HEK293 (cell line): ENCODE results near the gene HEPHL1.

Experiments used
- REPIN1 ChIP-seq: fragments of 450-650 bp; formaldehyde crosslinking; IDR thresholded peaks from 2 replicates; pipeline ENCODE4 v1.5.1; 2017; ENCODE audit warnings: missing biosample characterization, missing genetic modification characterization, low read depth
- TRIM28 ChIP-seq: IDR thresholded peaks from 2 replicates; pipeline ENCODE4 v1.6.1; 2011; ENCODE audit warnings: low read length, control low read depth, borderline replicate concordance
- ZFP37 ChIP-seq: fragments of 450-650 bp; formaldehyde crosslinking; IDR thresholded peaks from 2 replicates; pipeline ENCODE4 v1.5.1; 2016; ENCODE audit warnings: missing biosample characterization, missing genetic modification characterization
- ZNF10 ChIP-seq: fragments of 450-650 bp; formaldehyde crosslinking; IDR thresholded peaks from 2 replicates; pipeline ENCODE4 v1.5.1; 2017; ENCODE audit warnings: missing biosample characterization, missing genetic modification characterization
- ZNF138 ChIP-seq: fragments of 450-650 bp; formaldehyde crosslinking; IDR thresholded peaks from 2 replicates; pipeline ENCODE4 v1.5.1; 2016; ENCODE audit warnings: missing biosample characterization, missing genetic modification characterization, borderline replicate concordance
- ZNF211 ChIP-seq: fragments of 450-650 bp; formaldehyde crosslinking; IDR thresholded peaks from 2 replicates; pipeline ENCODE4 v1.5.1; 2016; ENCODE audit warnings: low read depth, missing biosample characterization, missing genetic modification characterization
- ZNF223 ChIP-seq: fragments of 450-650 bp; formaldehyde crosslinking; IDR thresholded peaks from 2 replicates; pipeline ENCODE4 v1.5.1; 2016; ENCODE audit warnings: missing biosample characterization, missing genetic modification characterization
- ZNF248 ChIP-seq: fragments of 450-650 bp; formaldehyde crosslinking; IDR thresholded peaks from 2 replicates; pipeline ENCODE4 v1.5.1; 2017; ENCODE audit warnings: missing biosample characterization, missing genetic modification characterization
- ZNF404 ChIP-seq: fragments of 450-650 bp; formaldehyde crosslinking; IDR thresholded peaks from 2 replicates; pipeline ENCODE4 v1.5.1; 2017; ENCODE audit warnings: missing biosample characterization, missing genetic modification characterization
- ZNF473 ChIP-seq: fragments of 450-650 bp; formaldehyde crosslinking; IDR thresholded peaks from 2 replicates; pipeline ENCODE4 v1.5.1; 2017; ENCODE audit warnings: missing biosample characterization, missing genetic modification characterization
- ZNF596 ChIP-seq: fragments of 450-650 bp; IDR thresholded peaks from 2 replicates; pipeline ENCODE4 v1.5.0; 2018; ENCODE audit warnings: missing biosample characterization, mild to moderate bottlenecking, missing genetic modification characterization, moderate library complexity
- ZNF623 ChIP-seq: fragments of 450-650 bp; formaldehyde crosslinking; IDR thresholded peaks from 2 replicates; pipeline ENCODE4 v1.5.1; 2016; ENCODE audit warnings: missing biosample characterization, missing genetic modification characterization
- ZNF624 ChIP-seq: fragments of 450-650 bp; formaldehyde crosslinking; IDR thresholded peaks from 2 replicates; pipeline ENCODE4 v1.5.1; 2017; ENCODE audit warnings: missing biosample characterization, missing genetic modification characterization
- ZNF629 ChIP-seq: fragments of 450-650 bp; formaldehyde crosslinking; IDR thresholded peaks from 2 replicates; pipeline ENCODE4 v1.5.1; 2017; ENCODE audit warnings: missing biosample characterization, missing genetic modification characterization
- ZNF677 ChIP-seq: fragments of 450-650 bp; IDR thresholded peaks from 2 replicates; pipeline ENCODE4 v1.5.0; 2018; ENCODE audit warnings: missing biosample characterization, mild to moderate bottlenecking, missing genetic modification characterization, moderate library complexity
- ZNF76 ChIP-seq: fragments of 450-650 bp; formaldehyde crosslinking; IDR thresholded peaks from 2 replicates; pipeline ENCODE4; 2016; ENCODE audit warnings: low read depth, missing biosample characterization, missing genetic modification characterization, borderline replicate concordance
- ZNF837 ChIP-seq: fragments of 450-650 bp; formaldehyde crosslinking; IDR thresholded peaks from 2 replicates; pipeline ENCODE4 v1.5.1; 2016; ENCODE audit warnings: missing biosample characterization, missing genetic modification characterization
- ZNF843 ChIP-seq: fragments of 450-650 bp; formaldehyde crosslinking; IDR thresholded peaks from 2 replicates; pipeline ENCODE4 v1.5.1; 2016; ENCODE audit warnings: missing biosample characterization, missing genetic modification characterization
- ZXDB ChIP-seq: fragments of 450-650 bp; formaldehyde crosslinking; IDR thresholded peaks from 2 replicates; pipeline ENCODE4 v1.5.1; 2016; ENCODE audit warnings: missing biosample characterization, missing genetic modification characterization
- TF ChIP-seq, protein P1 (sequence below): fragments of 450-650 bp; formaldehyde crosslinking; IDR thresholded peaks from 2 replicates; pipeline ENCODE4 v1.5.1; 2016; ENCODE audit warnings: missing biosample characterization, missing genetic modification characterization
- TF ChIP-seq, protein P2 (sequence below): fragments of 450-650 bp; formaldehyde crosslinking; conservative IDR thresholded peaks from 2 replicates; pipeline ENCODE4 v1.5.1; 2016; ENCODE audit warnings: low read depth, missing biosample characterization, missing genetic modification characterization
- TF ChIP-seq, protein P3 (sequence below): fragments of 450-650 bp; formaldehyde crosslinking; optimal IDR thresholded peaks from 2 replicates; pipeline ENCODE3; 2016; ENCODE audit warnings: missing biosample characterization, mild to moderate bottlenecking, missing genetic modification characterization
- TF ChIP-seq, protein P4 (sequence below): fragments of 450-650 bp; formaldehyde crosslinking; IDR thresholded peaks from 2 replicates; pipeline ENCODE4 v1.5.1; 2016; ENCODE audit warnings: missing biosample characterization, missing genetic modification characterization
- TF ChIP-seq, protein P5 (sequence below): fragments of 450-650 bp; formaldehyde crosslinking; IDR thresholded peaks from 2 replicates; pipeline ENCODE4 v1.5.1; 2016; ENCODE audit warnings: missing biosample characterization, missing genetic modification characterization
- TF ChIP-seq, protein P6 (sequence below): fragments of 450-650 bp; formaldehyde crosslinking; IDR thresholded peaks from 2 replicates; pipeline ENCODE4 v1.5.0; 2017; ENCODE audit warnings: missing biosample characterization, missing genetic modification characterization, borderline replicate concordance
- TF ChIP-seq, protein P7 (sequence below): fragments of 450-650 bp; formaldehyde crosslinking; IDR thresholded peaks from 2 replicates; pipeline ENCODE4 v1.5.1; 2016; ENCODE audit warnings: missing biosample characterization, missing genetic modification characterization

The HEPHL1 gene

DNA sequence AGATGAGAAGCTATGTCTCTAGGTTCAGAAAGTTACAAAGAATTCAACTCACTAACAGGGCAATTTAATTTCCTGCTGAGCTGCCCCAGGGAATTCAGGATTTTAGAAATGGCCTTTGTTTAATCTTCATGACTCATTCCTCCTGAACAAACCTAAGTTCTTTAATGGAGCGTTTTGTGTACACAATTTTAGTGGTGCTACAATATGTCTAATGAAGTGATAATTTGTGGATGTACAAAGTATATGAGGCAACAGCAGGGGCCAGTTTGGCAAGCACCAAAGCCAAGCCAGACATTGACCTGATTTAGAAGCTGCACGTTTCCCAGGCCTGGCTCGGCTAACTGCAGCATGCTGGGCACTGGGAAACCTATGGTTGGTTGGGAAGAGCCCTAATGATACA, 34.4 kb upstream of the HEPHL1 start (continued):
- no peak for TF ChIP-seq ZNF211 (tag by site-specific recombination)
- no peak for TF ChIP-seq ZNF248 (tag by site-specific recombination)
- no peak for TF ChIP-seq ZNF76 (tag by site-specific recombination)
- peak; percentile 22; the same call in 1 of the 2 replicates for TF ChIP-seq ZNF10 (tag by site-specific recombination)
- TF ChIP-seq, protein P1, sequence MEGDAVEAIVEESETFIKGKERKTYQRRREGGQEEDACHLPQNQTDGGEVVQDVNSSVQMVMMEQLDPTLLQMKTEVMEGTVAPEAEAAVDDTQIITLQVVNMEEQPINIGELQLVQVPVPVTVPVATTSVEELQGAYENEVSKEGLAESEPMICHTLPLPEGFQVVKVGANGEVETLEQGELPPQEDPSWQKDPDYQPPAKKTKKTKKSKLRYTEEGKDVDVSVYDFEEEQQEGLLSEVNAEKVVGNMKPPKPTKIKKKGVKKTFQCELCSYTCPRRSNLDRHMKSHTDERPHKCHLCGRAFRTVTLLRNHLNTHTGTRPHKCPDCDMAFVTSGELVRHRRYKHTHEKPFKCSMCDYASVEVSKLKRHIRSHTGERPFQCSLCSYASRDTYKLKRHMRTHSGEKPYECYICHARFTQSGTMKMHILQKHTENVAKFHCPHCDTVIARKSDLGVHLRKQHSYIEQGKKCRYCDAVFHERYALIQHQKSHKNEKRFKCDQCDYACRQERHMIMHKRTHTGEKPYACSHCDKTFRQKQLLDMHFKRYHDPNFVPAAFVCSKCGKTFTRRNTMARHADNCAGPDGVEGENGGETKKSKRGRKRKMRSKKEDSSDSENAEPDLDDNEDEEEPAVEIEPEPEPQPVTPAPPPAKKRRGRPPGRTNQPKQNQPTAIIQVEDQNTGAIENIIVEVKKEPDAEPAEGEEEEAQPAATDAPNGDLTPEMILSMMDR (tag by site-specific recombination), result no peak
- TF ChIP-seq TRIM28, result peak; percentile 49; the same call in 1 of the 2 replicates
- no peak for TF ChIP-seq ZFP37 (tag by site-specific recombination)
- TF ChIP-seq ZNF223 (tag by site-specific recombination), result no peak
- TF ChIP-seq ZNF843, result peak; percentile 93
- no peak for TF ChIP-seq ZNF138 (tag by site-specific recombination)
- TF ChIP-seq, protein P2, sequence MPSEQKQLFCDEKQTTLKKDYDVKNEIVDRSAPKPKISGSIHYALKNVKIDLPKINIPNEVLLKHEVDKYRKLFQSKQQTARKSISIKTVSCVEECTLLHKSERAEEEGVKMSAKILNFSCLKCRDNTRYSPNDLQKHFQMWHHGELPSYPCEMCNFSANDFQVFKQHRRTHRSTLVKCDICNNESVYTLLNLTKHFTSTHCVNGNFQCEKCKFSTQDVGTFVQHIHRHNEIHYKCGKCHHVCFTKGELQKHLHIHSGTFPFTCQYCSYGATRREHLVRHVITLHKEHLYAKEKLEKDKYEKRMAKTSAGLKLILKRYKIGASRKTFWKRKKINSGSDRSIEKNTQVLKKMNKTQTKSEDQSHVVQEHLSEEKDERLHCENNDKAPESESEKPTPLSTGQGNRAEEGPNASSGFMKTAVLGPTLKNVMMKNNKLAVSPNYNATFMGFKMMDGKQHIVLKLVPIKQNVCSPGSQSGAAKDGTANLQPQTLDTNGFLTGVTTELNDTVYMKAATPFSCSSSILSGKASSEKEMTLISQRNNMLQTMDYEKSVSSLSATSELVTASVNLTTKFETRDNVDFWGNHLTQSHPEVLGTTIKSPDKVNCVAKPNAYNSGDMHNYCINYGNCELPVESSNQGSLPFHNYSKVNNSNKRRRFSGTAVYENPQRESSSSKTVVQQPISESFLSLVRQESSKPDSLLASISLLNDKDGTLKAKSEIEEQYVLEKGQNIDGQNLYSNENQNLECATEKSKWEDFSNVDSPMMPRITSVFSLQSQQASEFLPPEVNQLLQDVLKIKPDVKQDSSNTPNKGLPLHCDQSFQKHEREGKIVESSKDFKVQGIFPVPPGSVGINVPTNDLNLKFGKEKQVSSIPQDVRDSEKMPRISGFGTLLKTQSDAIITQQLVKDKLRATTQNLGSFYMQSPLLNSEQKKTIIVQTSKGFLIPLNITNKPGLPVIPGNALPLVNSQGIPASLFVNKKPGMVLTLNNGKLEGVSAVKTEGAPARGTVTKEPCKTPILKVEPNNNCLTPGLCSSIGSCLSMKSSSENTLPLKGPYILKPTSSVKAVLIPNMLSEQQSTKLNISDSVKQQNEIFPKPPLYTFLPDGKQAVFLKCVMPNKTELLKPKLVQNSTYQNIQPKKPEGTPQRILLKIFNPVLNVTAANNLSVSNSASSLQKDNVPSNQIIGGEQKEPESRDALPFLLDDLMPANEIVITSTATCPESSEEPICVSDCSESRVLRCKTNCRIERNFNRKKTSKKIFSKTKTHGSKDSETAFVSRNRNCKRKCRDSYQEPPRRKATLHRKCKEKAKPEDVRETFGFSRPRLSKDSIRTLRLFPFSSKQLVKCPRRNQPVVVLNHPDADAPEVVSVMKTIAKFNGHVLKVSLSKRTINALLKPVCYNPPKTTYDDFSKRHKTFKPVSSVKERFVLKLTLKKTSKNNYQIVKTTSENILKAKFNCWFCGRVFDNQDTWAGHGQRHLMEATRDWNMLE (tag by site-specific recombination), result peak; percentile 48; the same call in 1 of the 2 replicates
- TF ChIP-seq ZNF677, result no peak
- TF ChIP-seq, protein P3, sequence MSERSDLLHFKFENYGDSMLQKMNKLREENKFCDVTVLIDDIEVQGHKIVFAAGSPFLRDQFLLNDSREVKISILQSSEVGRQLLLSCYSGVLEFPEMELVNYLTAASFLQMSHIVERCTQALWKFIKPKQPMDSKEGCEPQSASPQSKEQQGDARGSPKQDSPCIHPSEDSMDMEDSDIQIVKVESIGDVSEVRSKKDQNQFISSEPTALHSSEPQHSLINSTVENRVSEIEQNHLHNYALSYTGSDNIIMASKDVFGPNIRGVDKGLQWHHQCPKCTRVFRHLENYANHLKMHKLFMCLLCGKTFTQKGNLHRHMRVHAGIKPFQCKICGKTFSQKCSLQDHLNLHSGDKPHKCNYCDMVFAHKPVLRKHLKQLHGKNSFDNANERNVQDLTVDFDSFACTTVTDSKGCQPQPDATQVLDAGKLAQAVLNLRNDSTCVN (tag by site-specific recombination), result no peak
- TF ChIP-seq, protein P4, sequence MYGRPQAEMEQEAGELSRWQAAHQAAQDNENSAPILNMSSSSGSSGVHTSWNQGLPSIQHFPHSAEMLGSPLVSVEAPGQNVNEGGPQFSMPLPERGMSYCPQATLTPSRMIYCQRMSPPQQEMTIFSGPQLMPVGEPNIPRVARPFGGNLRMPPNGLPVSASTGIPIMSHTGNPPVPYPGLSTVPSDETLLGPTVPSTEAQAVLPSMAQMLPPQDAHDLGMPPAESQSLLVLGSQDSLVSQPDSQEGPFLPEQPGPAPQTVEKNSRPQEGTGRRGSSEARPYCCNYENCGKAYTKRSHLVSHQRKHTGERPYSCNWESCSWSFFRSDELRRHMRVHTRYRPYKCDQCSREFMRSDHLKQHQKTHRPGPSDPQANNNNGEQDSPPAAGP, result no peak
- TF ChIP-seq, protein P5, sequence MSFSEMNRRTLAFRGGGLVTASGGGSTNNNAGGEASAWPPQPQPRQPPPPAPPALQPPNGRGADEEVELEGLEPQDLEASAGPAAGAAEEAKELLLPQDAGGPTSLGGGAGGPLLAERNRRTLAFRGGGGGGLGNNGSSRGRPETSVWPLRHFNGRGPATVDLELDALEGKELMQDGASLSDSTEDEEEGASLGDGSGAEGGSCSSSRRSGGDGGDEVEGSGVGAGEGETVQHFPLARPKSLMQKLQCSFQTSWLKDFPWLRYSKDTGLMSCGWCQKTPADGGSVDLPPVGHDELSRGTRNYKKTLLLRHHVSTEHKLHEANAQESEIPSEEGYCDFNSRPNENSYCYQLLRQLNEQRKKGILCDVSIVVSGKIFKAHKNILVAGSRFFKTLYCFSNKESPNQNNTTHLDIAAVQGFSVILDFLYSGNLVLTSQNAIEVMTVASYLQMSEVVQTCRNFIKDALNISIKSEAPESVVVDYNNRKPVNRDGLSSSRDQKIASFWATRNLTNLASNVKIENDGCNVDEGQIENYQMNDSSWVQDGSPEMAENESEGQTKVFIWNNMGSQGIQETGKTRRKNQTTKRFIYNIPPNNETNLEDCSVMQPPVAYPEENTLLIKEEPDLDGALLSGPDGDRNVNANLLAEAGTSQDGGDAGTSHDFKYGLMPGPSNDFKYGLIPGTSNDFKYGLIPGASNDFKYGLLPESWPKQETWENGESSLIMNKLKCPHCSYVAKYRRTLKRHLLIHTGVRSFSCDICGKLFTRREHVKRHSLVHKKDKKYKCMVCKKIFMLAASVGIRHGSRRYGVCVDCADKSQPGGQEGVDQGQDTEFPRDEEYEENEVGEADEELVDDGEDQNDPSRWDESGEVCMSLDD (tag by site-specific recombination), result no peak
- TF ChIP-seq ZNF596 (tag by site-specific recombination), result no peak
- peak; percentile 85 for TF ChIP-seq ZNF629 (tag by site-specific recombination)
- TF ChIP-seq ZNF473 (tag by site-specific recombination), result no peak
- TF ChIP-seq ZNF404 (tag by site-specific recombination), result no peak
- TF ChIP-seq, protein P6, sequence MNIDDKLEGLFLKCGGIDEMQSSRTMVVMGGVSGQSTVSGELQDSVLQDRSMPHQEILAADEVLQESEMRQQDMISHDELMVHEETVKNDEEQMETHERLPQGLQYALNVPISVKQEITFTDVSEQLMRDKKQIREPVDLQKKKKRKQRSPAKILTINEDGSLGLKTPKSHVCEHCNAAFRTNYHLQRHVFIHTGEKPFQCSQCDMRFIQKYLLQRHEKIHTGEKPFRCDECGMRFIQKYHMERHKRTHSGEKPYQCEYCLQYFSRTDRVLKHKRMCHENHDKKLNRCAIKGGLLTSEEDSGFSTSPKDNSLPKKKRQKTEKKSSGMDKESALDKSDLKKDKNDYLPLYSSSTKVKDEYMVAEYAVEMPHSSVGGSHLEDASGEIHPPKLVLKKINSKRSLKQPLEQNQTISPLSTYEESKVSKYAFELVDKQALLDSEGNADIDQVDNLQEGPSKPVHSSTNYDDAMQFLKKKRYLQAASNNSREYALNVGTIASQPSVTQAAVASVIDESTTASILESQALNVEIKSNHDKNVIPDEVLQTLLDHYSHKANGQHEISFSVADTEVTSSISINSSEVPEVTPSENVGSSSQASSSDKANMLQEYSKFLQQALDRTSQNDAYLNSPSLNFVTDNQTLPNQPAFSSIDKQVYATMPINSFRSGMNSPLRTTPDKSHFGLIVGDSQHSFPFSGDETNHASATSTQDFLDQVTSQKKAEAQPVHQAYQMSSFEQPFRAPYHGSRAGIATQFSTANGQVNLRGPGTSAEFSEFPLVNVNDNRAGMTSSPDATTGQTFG (tag by site-specific recombination), result no peak
- peak; percentile 86 for TF ChIP-seq ZXDB (tag by site-specific recombination)
- no peak for TF ChIP-seq ZNF837 (tag by site-specific recombination)
- no peak for TF ChIP-seq ZNF624 (tag by site-specific recombination)
- TF ChIP-seq ZNF623, result peak; percentile 45
- TF ChIP-seq REPIN1 (tag by site-specific recombination), result no peak
- TF ChIP-seq, protein P7, sequence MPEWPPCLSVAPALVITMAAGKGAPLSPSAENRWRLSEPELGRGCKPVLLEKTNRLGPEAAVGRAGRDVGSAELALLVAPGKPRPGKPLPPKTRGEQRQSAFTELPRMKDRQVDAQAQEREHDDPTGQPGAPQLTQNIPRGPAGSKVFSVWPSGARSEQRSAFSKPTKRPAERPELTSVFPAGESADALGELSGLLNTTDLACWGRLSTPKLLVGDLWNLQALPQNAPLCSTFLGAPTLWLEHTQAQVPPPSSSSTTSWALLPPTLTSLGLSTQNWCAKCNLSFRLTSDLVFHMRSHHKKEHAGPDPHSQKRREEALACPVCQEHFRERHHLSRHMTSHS, result peak; percentile 93
